Fibroblast of lung (primary cell): ENCODE results near the gene GRIN3B. TPM values are rescaled to one million over a fixed set of nuclear protein-coding genes. Genes with fewer than 3 reads are reported as not detected.

Experiments used
- DNase-seq, 2 donors: peaks; one replicate each; pipeline versions ENCODE4 v3.0.0 to v3.0.0-alpha.2; 2010; ENCODE audit warnings: low read depth in 2 of 2
- H2AFZ ChIP-seq: 2 replicates; pipeline ENCODE4 v1.5.1; 2012; ENCODE audit warnings: low read length, control low read depth, inconsistent platforms
- H3K27ac ChIP-seq: 2 replicates; pipeline ENCODE4 v1.5.1; 2011; ENCODE audit warnings: low read length, control low read depth; ENCODE audit not compliant: insufficient read depth
- H3K27me3 ChIP-seq: 2 replicates; pipeline ENCODE4 v1.5.1; 2011; ENCODE audit warnings: mild to moderate bottlenecking, low read length; ENCODE audit not compliant: control insufficient read depth, insufficient read depth
- H3K36me3 ChIP-seq: 2 replicates; pipeline ENCODE4 v1.5.1; 2011; ENCODE audit warnings: low read length; ENCODE audit not compliant: control insufficient read depth, insufficient read depth
- H3K4me1 ChIP-seq: 2 replicates; pipeline ENCODE4 v1.5.1; 2011; ENCODE audit warnings: low read length; ENCODE audit not compliant: control insufficient read depth, insufficient read depth; ENCODE audit errors: extremely low read depth
- H3K4me2 ChIP-seq: 2 replicates; pipeline ENCODE4 v1.5.1; 2011; ENCODE audit warnings: low read length, control low read depth; ENCODE audit not compliant: insufficient read depth; ENCODE audit errors: extremely low read depth
- H3K4me3 ChIP-seq, 4 experiments: fragments of 200-600 bp in 1 of 4; sonication (generic) in 1 of 4; replicated peaks in 1 of 4; 2 replicates each; pipeline ENCODE4 v1.5.1; 2011 to 2016; ENCODE audit warnings: low read length in 4 of 4, low read depth in 3 of 4, mild to moderate bottlenecking in 3 of 4, control low read depth in 2 of 4, inconsistent platforms in 1 of 4, mixed read lengths in 1 of 4; ENCODE audit not compliant: insufficient read depth in 1 of 4; ENCODE audit errors: control extremely low read depth in 1 of 4
- H3K79me2 ChIP-seq: 2 replicates; pipeline ENCODE4 v1.5.1; 2012; ENCODE audit warnings: mild to moderate bottlenecking, low read length, inconsistent platforms; ENCODE audit not compliant: control insufficient read depth, insufficient read depth
- H3K9ac ChIP-seq: 2 replicates; pipeline ENCODE4 v1.5.1; 2011; ENCODE audit warnings: mild to moderate bottlenecking, low read length, control low read depth; ENCODE audit not compliant: insufficient read depth
- H3K9me3 ChIP-seq: 2 replicates; pipeline ENCODE4 v1.5.1; 2012; ENCODE audit warnings: low read depth, low read length; ENCODE audit not compliant: control insufficient read depth, insufficient read depth
- H4K20me1 ChIP-seq: 2 replicates; pipeline ENCODE4 v1.5.1; 2011; ENCODE audit warnings: low read length; ENCODE audit not compliant: control insufficient read depth, insufficient read depth; ENCODE audit errors: extremely low read depth
- EZH2 ChIP-seq: IDR thresholded peaks from 2 replicates; pipeline ENCODE4 v1.5.1; 2012; ENCODE audit warnings: low read length, control low read depth, mild to moderate bottlenecking; ENCODE audit errors: missing control alignments
- polyA plus RNA-seq, 2 donors: library from polyadenylated mRNA; depleted of rRNA in 1 of 2; stranded (reverse) in 1 of 2; unstranded in 1 of 2; fragments of >200 nt; gene quantifications; 2 replicates each; pipeline ENCODE4 v1.2.1, GENCODE V29; 2011 to 2012; ENCODE audit warnings: missing spikeins in 1 of 2
- total RNA-seq: library from RNA; depleted of rRNA; stranded (reverse); fragments of >200 nt; gene quantifications from 2 replicates; pipeline ENCODE4 v1.2.1, GENCODE V29; 2014
- TF ChIP-seq, protein P1 (sequence below), 2 donors: IDR thresholded peaks in 1 of 2; conservative IDR thresholded peaks in 1 of 2; 1 replicate in 1 of 2; 2 replicates in 1 of 2; pipeline ENCODE4 v1.5.1; 2011 to 2012; ENCODE audit warnings: low read length in 2 of 2, control low read depth in 1 of 2, inconsistent platforms in 1 of 2, low read depth in 1 of 2, mild to moderate bottlenecking in 1 of 2

The GRIN3B gene
- total and polyA plus RNA-seq, 2 donors (not counting 1 experiment from before 2014, with no cell fraction given), result 0.12 to 0.66 TPM

DNA sequence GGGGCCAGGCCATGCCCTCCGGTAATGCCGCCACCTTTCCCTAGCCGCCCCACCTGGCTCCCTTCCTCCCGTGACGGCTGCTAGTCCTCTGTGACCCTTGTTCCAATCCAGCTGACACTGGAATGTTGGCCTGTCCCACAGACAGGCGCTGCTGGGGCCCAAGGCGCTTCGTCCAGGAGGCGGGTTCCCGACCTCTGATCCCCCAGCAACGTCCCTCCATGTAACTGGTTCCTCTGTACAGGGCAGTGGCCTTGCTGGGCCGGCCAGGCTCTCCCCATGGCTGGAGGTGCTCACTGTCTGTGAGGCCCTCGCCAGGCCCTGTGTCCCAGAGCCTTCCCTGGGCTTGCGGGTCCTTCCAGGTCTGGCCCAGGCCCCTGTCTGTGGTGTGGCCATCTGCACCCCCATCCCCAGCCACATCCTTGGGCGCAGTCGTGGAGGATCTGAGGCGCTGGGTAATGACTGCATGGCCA, 6.8 kb upstream of the GRIN3B start:
- Histone ChIP-seq H3K4me3 (no peak overlapping the region), H3K9me3 (no peaks in the 10 kb centered on the region), H3K27me3 (peaks cover 13% of the 10 kb centered on the region), H3K79me2 (no peaks in the 10 kb centered on the region), H3K27ac (no peak overlapping the region), H3K9ac (no peak overlapping the region), H4K20me1 (no peaks in the 10 kb centered on the region), H3K4me1 (no peaks in the 10 kb centered on the region), H3K4me2 (no peak overlapping the region), H3K36me3 (peaks cover 19% of the 10 kb centered on the region), H2AFZ (no peak overlapping the region)
- DNase-seq, result no peak
- TF ChIP-seq EZH2, result no peak
- TF ChIP-seq, protein P1, sequence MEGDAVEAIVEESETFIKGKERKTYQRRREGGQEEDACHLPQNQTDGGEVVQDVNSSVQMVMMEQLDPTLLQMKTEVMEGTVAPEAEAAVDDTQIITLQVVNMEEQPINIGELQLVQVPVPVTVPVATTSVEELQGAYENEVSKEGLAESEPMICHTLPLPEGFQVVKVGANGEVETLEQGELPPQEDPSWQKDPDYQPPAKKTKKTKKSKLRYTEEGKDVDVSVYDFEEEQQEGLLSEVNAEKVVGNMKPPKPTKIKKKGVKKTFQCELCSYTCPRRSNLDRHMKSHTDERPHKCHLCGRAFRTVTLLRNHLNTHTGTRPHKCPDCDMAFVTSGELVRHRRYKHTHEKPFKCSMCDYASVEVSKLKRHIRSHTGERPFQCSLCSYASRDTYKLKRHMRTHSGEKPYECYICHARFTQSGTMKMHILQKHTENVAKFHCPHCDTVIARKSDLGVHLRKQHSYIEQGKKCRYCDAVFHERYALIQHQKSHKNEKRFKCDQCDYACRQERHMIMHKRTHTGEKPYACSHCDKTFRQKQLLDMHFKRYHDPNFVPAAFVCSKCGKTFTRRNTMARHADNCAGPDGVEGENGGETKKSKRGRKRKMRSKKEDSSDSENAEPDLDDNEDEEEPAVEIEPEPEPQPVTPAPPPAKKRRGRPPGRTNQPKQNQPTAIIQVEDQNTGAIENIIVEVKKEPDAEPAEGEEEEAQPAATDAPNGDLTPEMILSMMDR (conservative IDR thresholded peaks at IDR 0.05 in 1 of 2, IDR thresholded peaks at IDR 0.05 in 1 of 2; ENCODE audit: low read depth in 1 of 2, low read length in 2 of 2), result no peak

- Histone ChIP-seq H3K9ac (no peak overlapping the region), H3K27me3 (peaks cover 17% of the 10 kb centered on the region), H2AFZ (no peak overlapping the region), H3K9me3 (no peaks in the 10 kb centered on the region), H3K4me2 (no peak overlapping the region), H3K27ac (no peak overlapping the region), H3K79me2 (no peaks in the 10 kb centered on the region), H3K4me3 (no peak overlapping the region), H3K4me1 (no peaks in the 10 kb centered on the region), H4K20me1 (no peaks in the 10 kb centered on the region), H3K36me3 (peaks cover 19% of the 10 kb centered on the region)
- no peak for DNase-seq
- no peak for TF ChIP-seq EZH2
- TF ChIP-seq, protein P1 (conservative IDR thresholded peaks at IDR 0.05 in 1 of 2, IDR thresholded peaks at IDR 0.05 in 1 of 2; ENCODE audit: low read depth in 1 of 2, low read length in 2 of 2), result no peak
Observed at GRCh38 chr19:993831-994393, 6.3 kb upstream of the GRIN3B start.

DNA sequence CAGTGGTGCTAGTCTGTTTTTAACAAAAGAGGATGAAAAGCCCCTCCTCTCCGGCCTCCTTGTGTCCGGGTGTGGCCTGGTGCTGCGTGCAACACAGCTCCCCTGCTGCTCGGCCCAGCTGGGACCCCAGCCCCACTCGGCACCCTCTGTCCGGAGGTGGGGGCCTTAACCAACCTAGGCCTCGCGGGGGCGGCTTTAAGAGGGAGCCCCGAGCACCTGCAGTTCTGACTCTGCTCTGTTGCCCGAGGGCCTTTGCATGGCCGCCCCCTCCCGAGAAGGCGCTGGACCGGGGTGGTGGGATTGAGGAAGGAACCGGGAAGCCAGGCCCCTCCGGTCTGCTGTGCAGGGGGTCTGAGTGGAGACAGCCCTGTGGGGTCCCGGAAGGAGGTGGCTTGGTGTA, 5.7 kb upstream of the GRIN3B start:
- DNase-seq, result no peak
- Histone ChIP-seq H3K27ac (no peak overlapping the region), H3K79me2 (no peaks in the 10 kb centered on the region), H3K9ac (no peak overlapping the region), H3K9me3 (no peaks in the 10 kb centered on the region), H2AFZ (no peak overlapping the region), H4K20me1 (no peaks in the 10 kb centered on the region), H3K27me3 (peaks cover 23% of the 10 kb centered on the region), H3K36me3 (peaks cover 19% of the 10 kb centered on the region), H3K4me2 (no peak overlapping the region), H3K4me1 (no peaks in the 10 kb centered on the region), H3K4me3 (no peak overlapping the region)
- TF ChIP-seq, protein P1 (conservative IDR thresholded peaks at IDR 0.05 in 1 of 2, IDR thresholded peaks at IDR 0.05 in 1 of 2; ENCODE audit: low read depth in 1 of 2, low read length in 2 of 2), result no peak
- no peak for TF ChIP-seq EZH2
